ENCODE measurements around the gene PRKCSH. TPM values are rescaled to one million over a fixed set of nuclear protein-coding genes. Genes with fewer than 3 reads are reported as not detected.

Gene PRKCSH
- total and polyA plus RNA-seq, 5 donors: 80.1 to 158 (median 132) TPM

- intact Hi-C loops (cut with DNase I): loop anchor here (10.0 kb wide), 3 partner anchors 59 to 219 kb away; partner anchors contain the start of genes TSPAN16 (in 2 of the 4) and EPOR (in 1 of the 4)
- WGBS: 74% methylated on average over 5 of the region's 5 CpGs
- Histone ChIP-seq H3K9me3 (ENCODE audit: control insufficient read depth, low read length) (no peaks in the 10 kb centered on the region), H3K4me1 (ENCODE audit: control insufficient read depth, insufficient read depth, low read length) (no peaks in the 10 kb centered on the region), H3K4me3 (ENCODE audit: low read length) (no peak overlapping the region), H3K27me3 (ENCODE audit: control insufficient read depth, insufficient read depth) (no peaks in the 10 kb centered on the region), H3K27ac (ENCODE audit: low read length) (no peak overlapping the region)
- DNase-seq (peak in 1 of 3 donors; percentile 36), ATAC-seq (no peak)
These were observed 8.6 kb downstream of the PRKCSH start for GRCh38 chr19:11444059-11444458.

- H3K4me1 ChIP-seq (ENCODE audit: control insufficient read depth, insufficient read depth, low read length): no peaks in the 10 kb centered on the region
- ATAC-seq: no peak
- H3K9me3 ChIP-seq (ENCODE audit: control insufficient read depth, low read length): no peaks in the 10 kb centered on the region
- H3K27me3 ChIP-seq (ENCODE audit: control insufficient read depth, insufficient read depth): no peaks in the 10 kb centered on the region
- peak in 1 of 3 donors; percentile 20 for DNase-seq
- WGBS: 89% methylated on average over 13 of the region's 13 CpGs
- no peak overlapping the region for H3K27ac ChIP-seq (ENCODE audit: low read length)
- intact Hi-C loops (cut with DNase I): loop anchor here (5.0 to 10.0 kb wide), 6 partner anchors 60 to 220 kb away; partner anchors contain the start of genes TSPAN16 (in 3 of the 4) and EPOR (in 1 of the 4)
- no peak overlapping the region for H3K4me3 ChIP-seq (ENCODE audit: low read length)
These were observed 9.7 kb downstream of the PRKCSH start for GRCh38 chr19:11445141-11445540.

GRCh38 chr19:11446271-11446651, 10.8 kb downstream of the PRKCSH start:
- ATAC-seq (peak in 1 of 2 donors; percentile 3), DNase-seq (peak in 1 of 3 donors; percentile 42)
- Histone ChIP-seq H3K9me3 (ENCODE audit: control insufficient read depth, low read length) (no peaks in the 10 kb centered on the region), H3K27ac (ENCODE audit: low read length) (no peak overlapping the region), H3K4me1 (ENCODE audit: control insufficient read depth, insufficient read depth, low read length) (no peaks in the 10 kb centered on the region), H3K27me3 (ENCODE audit: control insufficient read depth, insufficient read depth) (no peaks in the 10 kb centered on the region), H3K4me3 (ENCODE audit: low read length) (no peak overlapping the region)
- intact Hi-C loops (cut with DNase I): loop anchor here (5.0 to 10.0 kb wide), 6 partner anchors 61 to 221 kb away; partner anchors contain the start of genes TSPAN16 (in 3 of the 4) and EPOR (in 1 of the 4)
- 92% methylated on average over 14 of the region's 14 CpGs for WGBS

- H3K27me3 ChIP-seq (ENCODE audit: control insufficient read depth, insufficient read depth): no peaks in the 10 kb centered on the region
- H3K4me3 ChIP-seq (ENCODE audit: low read length): no peak overlapping the region
- intact Hi-C loops (cut with DNase I): loop anchor here (5.0 to 10.0 kb wide), 6 partner anchors 62 to 222 kb away; partner anchors contain the start of genes TSPAN16 (in 3 of the 4) and EPOR (in 1 of the 4)
- DNase-seq: peak; percentile 65 to 89 (median 83)
- H3K9me3 ChIP-seq (ENCODE audit: control insufficient read depth, low read length): no peaks in the 10 kb centered on the region
- ATAC-seq: peak; percentile 70 to 75
- no peaks in the 10 kb centered on the region for H3K4me1 ChIP-seq (ENCODE audit: control insufficient read depth, insufficient read depth, low read length)
- H3K27ac ChIP-seq (ENCODE audit: low read length): no peak overlapping the region
- 59% methylated on average over 23 of the region's 23 CpGs for WGBS
These were observed 11.3 kb downstream of the PRKCSH start for GRCh38 chr19:11446652-11447301.

GRCh38 chr19:11447347-11448262, 12.2 kb downstream of the PRKCSH start:
- H3K4me1 ChIP-seq (ENCODE audit: control insufficient read depth, insufficient read depth, low read length): no peaks in the 10 kb centered on the region
- ATAC-seq (peak in 1 of 2 donors; percentile 7), DNase-seq (peak in 1 of 3 donors; percentile 58)
- H3K4me3 ChIP-seq (ENCODE audit: low read length): no peak overlapping the region
- H3K9me3 ChIP-seq (ENCODE audit: control insufficient read depth, low read length): no peaks in the 10 kb centered on the region
- H3K27ac ChIP-seq (ENCODE audit: low read length): no peak overlapping the region
- intact Hi-C loops (cut with DNase I): loop anchor here (5.0 to 10.0 kb wide), 6 partner anchors 63 to 223 kb away; partner anchors contain the start of genes TSPAN16 (in 3 of the 4) and EPOR (in 1 of the 4)
- no peaks in the 10 kb centered on the region for H3K27me3 ChIP-seq (ENCODE audit: control insufficient read depth, insufficient read depth)
- WGBS: 90% methylated on average over 35 of the region's 35 CpGs

GRCh38 chr19:11448410-11448809, 13.0 kb downstream of the PRKCSH start:
- Histone ChIP-seq H3K27me3 (ENCODE audit: control insufficient read depth, insufficient read depth) (no peaks in the 10 kb centered on the region), H3K9me3 (ENCODE audit: control insufficient read depth, low read length) (no peaks in the 10 kb centered on the region), H3K27ac (ENCODE audit: low read length) (no peak overlapping the region), H3K4me3 (ENCODE audit: low read length) (no peak overlapping the region), H3K4me1 (ENCODE audit: control insufficient read depth, insufficient read depth, low read length) (no peaks in the 10 kb centered on the region)
- intact Hi-C loops (cut with DNase I): loop anchor here (5.0 to 10.0 kb wide), 6 partner anchors 64 to 224 kb away; partner anchors contain the start of genes TSPAN16 (in 3 of the 4) and EPOR (in 1 of the 4)
- no peak for ATAC-seq
- WGBS: 88% methylated on average over 13 of the region's 13 CpGs
- peak in 1 of 3 donors; percentile 47 for DNase-seq

GRCh38 chr19:11448923-11449554, 13.6 kb downstream of the PRKCSH start:
- H3K4me3 ChIP-seq (ENCODE audit: low read length): no peak overlapping the region
- no peak overlapping the region for H3K27ac ChIP-seq (ENCODE audit: low read length)
- intact Hi-C loops (cut with DNase I): loop anchor here (5.0 to 10.0 kb wide), 6 partner anchors 64 to 224 kb away; partner anchors contain the start of genes TSPAN16 (in 3 of the 4) and EPOR (in 1 of the 4)
- no peak for DNase-seq
- H3K9me3 ChIP-seq (ENCODE audit: control insufficient read depth, low read length): no peaks in the 10 kb centered on the region
- 95% methylated on average over 31 of the region's 31 CpGs for WGBS
- H3K4me1 ChIP-seq (ENCODE audit: control insufficient read depth, insufficient read depth, low read length): no peaks in the 10 kb centered on the region
- ATAC-seq: no peak
- no peaks in the 10 kb centered on the region for H3K27me3 ChIP-seq (ENCODE audit: control insufficient read depth, insufficient read depth)

- H3K27ac ChIP-seq (ENCODE audit: low read length): no peak overlapping the region
- 89% methylated on average over 21 of the region's 21 CpGs for WGBS
- H3K4me1 ChIP-seq (ENCODE audit: control insufficient read depth, insufficient read depth, low read length): no peaks in the 10 kb centered on the region
- no peak for DNase-seq
- H3K9me3 ChIP-seq (ENCODE audit: control insufficient read depth, low read length): no peaks in the 10 kb centered on the region
- H3K4me3 ChIP-seq (ENCODE audit: low read length): no peak overlapping the region
- intact Hi-C loops (cut with DNase I): no loop called here
- H3K27me3 ChIP-seq (ENCODE audit: control insufficient read depth, insufficient read depth): no peaks in the 10 kb centered on the region
- no peak for ATAC-seq
These were observed 15.3 kb downstream of the PRKCSH start for GRCh38 chr19:11450570-11451326.

- intact Hi-C loops (cut with DNase I): no loop called here
- no peak for DNase-seq
These were observed 16.0 kb downstream of the PRKCSH start for GRCh38 chr19:11451327-11451870.

More at GRCh38 chr19:11451327-11451870, 16.0 kb downstream of the PRKCSH start:
- Histone ChIP-seq H3K27me3 (ENCODE audit: control insufficient read depth, insufficient read depth) (no peaks in the 10 kb centered on the region), H3K4me3 (ENCODE audit: low read length) (no peak overlapping the region), H3K9me3 (ENCODE audit: control insufficient read depth, low read length) (no peaks in the 10 kb centered on the region), H3K4me1 (ENCODE audit: control insufficient read depth, insufficient read depth, low read length) (no peaks in the 10 kb centered on the region), H3K27ac (ENCODE audit: low read length) (no peak overlapping the region)
- ATAC-seq: no peak
- WGBS: 27% methylated on average over 13 of the region's 13 CpGs
